HG02759 (cell line): ENCODE data around the gene RHOC.

Experiments
- ATAC-seq: cut with Tn5 transposase; IDR thresholded peaks from one replicate; pipeline ENCODE4 v1.9.1; 2021; ENCODE audit warnings: mild to moderate bottlenecking, moderate library complexity; ENCODE audit not compliant: unreplicated experiment

RHOC gene

DNA sequence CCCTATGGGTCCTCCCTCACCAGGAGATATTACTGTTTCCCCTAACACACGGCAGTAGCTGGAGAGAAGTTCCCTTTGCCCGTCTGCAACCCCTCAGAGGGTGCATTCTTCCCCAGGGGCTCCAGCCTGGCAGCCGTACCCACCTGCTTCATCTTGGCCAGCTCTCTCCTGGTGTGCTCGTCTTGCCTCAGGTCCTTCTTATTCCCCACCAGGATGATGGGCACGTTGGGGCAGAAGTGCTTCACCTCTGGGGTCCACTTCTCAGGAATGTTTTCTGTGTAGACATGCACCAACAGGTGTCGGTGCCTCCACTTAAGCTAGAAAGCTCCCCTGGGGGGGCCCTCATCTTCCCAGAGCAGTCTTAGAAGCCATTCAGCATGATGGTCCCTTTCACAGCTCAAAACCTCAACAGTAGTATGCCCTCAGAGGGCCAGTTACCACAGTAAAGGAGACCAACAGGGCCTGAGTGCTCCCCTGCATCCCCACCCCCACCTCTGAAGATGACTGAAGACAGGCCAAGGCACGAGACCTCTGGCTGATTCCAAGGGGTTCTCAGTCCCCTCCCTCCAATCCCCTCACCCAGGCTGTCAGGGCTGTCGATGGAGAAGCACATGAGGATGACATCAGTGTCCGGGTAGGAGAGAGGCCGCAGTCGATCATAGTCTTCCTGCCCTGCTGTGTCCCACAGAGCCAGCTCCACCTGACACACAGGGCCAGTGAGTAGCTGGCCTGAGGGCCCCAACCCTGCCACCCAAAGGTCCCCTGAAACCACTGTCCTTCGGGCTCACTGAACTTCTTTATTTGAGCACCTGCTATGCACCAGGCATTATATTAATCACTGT, 4.3 kb downstream of the RHOC start:
- no peak for ATAC-seq

DNA sequence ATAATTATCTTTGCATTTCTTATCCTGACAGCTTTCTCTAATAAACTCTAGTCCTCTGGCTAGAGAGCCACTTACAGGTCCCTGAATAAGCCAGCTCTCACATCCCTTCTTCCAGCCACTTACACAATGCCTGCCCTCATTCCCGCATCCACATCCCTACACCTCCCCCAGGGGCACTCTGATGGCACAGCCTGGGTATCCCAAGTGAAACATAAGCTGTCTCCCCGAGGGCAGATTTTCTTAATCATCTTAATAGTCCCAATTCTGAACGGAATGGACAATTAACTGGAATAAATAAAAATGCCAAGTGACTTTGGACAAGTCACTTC, 4.9 kb downstream of the RHOC start:
- ATAC-seq, result no peak

DNA sequence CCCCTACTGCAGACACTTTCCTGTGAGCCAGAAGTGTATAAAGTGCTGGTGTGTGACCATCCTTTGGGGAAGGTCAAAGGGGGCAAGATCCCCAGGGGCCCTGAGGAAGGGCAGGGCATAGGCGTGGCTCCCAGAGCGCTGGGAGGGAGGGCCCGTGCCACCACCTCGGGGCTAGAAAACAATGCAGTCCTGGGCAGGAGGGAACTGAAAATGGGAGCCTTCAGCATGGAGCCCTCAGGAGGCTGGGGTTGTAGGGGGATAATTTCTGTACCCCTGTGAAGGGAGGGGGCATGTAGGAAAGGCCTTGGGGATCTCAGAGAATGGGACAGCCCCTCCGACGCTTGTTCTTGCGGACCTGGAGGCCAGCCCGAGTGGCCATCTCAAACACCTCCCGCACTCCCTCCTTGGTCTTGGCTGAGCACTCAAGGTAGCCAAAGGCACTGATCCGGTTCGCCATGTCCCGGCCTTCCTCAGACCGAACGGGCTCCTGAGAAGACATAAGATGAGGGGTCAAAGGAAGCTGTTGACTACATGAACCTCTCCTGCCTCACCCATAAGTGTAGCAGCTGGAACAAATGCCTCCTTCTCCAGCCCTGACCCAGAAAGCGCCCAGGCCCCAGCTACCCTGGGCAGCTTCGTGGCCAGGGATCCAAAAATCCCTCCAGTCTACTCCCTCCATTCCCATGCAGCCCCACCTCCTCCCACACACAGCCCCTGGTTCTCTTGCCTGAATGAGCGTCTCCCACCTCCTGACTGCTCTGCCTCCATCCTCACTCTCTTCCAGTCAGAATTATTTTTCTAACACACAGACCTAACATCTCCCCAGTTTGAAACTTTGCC, 5.5 kb downstream of the RHOC start:
- ATAC-seq, result no peak

DNA sequence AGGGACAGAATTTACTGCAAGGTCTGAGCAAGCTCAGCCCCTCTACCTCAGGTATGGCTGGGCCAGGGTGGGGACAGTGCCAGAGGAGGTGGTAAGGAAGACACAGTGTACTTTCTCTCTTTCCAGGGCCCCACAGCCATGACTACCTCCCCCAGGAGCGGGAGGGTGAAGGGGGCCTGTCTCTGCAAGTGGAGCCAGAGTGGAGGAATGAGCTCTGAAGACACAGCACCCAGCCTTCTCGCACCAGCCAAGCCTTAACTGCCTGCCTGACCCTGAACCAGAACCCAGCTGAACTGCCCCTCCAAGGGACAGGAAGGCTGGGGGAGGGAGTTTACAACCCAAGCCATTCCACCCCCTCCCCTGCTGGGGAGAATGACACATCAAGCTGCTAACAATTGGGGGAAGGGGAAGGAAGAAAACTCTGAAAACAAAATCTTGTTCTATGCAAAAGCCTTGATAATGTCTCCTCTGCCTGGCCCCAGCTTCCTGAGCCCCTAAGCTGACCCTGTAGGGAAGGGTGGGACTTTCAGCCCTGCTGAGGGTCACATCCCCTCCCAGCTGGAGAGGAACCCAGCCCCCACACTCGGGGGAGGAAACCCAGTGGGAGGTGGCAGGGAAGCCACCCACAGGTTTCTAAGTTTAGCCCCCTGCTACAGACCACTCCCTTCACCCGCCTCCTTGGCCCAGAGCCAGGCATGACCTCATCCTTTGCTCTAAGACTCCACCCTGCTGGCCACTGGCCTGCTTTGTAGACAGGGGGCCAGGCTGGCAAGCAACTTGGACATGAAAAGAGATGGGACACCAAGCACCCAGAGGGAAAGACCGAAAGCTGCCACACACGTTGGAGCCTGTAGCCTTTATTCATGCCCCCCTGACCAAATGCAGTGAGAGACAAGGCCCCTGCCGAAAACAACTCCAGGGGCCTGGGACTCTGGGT, 6.4 kb downstream of the RHOC start:
- peak; percentile 54 for ATAC-seq

DNA sequence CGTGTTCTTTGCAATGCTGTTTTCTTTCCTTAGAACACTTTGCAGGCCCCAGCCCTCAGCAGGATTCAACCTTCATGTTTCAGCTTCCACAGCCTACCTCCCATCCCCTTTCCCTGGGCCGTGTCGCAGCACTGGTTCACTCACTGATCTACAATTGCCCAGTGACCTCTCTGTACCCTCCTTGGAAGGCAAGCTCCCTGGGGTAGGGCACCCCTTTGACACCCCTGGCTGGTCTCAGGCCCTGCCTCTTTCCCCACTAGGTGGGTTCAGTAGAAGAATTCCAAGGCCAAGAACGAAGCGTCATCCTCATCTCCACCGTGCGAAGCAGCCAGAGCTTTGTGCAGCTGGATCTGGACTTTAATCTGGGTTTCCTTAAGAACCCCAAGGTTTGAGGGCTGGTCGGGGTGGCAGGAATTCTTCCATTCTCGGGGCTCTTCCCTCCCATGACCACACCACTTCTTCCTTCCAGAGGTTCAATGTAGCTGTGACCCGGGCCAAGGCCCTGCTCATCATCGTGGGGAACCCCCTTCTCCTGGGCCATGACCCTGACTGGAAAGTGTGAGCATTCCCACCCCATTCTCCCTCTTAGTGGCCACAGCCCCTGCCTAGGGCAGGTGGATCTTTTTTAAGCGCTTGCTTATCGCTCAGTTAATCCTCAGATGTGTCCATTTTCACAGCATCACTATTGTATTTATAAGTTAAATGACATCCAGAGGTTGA, 7.3 kb downstream of the RHOC start:
- ATAC-seq, result no peak

DNA sequence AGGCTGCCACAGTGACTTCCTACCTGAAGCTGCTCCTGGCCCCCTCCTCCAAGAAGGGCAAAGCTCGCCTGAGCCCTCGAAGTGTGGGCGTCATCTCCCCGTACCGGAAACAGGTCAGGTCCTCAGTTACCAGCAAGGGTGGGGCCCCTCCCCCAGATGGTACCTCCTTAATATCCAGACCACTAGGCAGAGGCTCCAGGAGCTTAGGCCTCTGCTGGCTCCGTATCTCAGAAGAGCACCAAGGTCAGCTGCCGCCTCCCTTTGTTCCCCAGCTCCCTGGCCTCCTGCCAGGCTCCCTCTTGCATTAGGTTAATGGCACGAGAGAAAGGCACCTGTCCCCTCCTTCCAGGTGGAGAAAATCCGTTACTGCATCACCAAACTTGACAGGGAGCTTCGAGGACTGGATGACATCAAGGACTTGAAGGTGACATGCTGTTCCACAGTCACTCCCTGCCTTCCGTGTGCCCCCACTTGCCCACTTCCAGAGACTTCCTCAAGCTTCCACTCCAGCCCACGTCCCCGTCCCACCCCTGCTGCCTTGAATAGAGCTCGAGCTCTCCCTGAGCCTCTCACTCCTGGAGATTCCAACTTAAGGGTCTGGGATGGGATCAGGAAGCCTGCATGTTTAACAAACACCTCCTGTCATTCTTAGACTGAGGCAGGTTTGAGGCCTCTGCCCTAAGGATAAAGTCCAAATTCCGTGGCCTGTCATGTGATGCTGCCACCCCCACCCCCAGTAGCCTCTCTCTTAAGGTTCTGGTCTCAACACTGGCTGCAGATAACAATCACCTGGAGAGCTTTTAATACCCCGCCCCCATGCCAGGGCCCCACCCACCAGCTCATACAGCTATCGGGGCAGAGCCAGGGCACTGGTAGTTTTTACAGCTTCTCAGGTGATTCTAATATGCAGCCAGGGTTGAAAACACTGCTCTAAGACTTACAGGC, 8.3 kb downstream of the RHOC start:
- no peak for ATAC-seq

DNA sequence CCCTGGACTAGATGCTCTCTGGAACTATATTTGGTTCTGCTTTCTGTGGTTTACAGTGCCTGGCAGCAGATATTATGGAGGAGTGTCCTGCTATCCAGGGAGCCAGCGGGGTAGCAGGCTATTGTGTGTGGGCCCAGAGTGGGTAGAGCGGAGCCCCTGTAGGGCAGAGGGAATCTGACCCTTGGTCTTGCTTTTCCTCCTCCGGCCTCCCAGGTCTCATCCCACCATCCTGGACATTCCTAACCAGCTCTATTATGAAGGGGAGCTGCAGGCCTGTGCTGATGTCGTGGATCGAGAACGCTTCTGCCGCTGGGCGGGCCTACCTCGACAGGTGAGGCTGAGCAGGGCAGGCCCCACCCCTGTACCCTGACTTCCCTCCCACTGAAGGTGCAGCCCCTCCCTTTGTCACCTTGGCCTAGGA, 9.1 kb downstream of the RHOC start:
- no peak for ATAC-seq

DNA sequence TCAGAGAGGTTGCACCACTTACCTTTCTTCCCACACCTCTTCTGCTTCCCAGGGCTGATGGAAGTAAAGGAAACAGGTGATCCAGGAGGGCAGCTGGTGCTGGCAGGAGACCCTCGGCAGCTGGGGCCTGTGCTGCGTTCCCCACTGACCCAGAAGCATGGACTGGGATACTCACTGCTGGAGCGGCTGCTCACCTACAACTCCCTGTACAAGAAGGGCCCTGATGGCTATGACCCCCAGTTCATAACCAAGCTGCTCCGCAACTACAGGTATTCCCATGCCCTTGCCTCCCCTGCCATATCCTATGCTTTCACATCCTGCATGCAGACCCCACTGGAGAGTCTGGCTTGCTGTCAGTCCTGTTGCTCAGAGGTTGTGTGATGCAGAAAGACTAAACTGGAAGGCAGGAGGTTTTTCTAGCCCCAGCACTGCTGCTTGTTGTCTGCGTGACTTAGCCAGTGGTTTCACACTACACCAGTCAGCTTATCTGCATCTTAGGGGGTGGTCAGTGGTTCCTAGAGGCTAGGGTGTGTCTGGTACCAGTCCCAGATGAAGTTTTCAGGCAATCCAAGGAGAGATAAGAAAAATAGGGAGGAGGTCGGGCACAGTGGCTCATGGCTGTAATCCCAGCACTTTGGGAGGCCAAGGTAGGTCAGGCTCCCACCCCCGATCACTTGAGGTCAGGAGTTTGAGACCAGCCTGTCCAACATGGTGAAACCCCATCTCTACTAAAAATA, 10.2 kb downstream of the RHOC start:
- no peak for ATAC-seq

DNA sequence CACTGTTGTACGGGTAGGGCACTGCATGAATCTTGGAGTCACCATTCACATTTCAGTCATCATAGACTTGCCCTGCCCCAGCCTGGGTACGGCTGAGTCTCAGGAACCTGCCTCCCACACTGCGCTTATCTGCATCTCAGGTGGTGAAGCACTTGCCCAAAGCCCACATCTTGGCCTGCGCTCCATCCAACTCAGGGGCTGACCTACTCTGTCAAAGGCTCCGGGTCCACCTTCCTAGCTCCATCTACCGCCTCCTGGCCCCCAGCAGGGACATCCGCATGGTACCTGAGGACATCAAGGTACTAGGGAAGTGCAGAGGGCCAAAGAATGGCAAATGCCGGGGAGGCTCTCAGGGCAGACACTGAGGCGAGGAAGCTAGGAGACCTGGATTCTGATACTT, 11.7 kb downstream of the RHOC start:
- no peak for ATAC-seq

DNA sequence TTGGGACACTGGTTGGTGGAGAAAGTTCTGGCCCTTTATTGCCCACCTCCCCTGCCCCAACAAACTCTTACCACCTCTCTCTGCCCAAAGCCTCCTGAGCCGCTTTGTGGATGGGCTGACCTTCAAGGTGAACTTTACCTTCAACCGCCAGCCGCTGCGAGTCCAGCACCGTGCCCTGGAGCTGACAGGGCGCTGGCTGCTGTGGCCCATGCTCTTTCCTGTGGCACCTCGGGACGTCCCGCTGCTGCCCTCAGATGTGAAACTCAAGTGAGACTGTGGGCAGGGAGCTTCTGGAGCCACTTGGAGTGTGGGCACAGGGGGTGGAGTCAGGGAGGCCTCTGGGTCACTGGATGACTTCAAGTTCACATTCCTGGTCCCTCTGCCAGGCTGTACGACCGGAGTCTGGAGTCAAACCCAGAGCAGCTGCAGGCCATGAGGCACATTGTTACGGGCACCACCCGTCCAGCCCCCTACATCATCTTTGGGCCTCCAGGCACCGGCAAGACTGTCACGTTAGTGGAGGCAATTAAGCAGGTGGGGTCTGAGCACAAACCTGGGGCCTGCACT, 12.5 kb downstream of the RHOC start:
- ATAC-seq, result no peak

DNA sequence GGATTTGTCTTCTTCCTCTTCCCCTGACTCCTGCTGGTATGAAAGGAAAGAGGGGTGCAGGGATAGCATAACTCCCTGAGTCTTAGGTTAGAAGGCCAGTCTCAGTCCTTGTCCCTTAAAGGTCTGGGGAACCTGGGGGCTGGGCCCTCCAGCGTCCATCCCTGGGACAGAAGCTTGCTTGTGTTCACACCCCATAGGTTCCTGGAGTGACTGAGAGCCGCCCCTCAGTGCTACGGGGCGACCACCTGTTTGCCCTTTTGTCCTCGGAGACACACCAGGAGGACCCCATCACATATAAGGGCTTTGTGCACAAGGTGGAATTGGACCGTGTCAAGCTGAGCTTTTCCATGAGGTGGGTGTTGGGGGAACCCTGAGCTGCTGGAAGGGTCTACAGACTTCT, 13.1 kb downstream of the RHOC start:
- ATAC-seq, result no peak

DNA sequence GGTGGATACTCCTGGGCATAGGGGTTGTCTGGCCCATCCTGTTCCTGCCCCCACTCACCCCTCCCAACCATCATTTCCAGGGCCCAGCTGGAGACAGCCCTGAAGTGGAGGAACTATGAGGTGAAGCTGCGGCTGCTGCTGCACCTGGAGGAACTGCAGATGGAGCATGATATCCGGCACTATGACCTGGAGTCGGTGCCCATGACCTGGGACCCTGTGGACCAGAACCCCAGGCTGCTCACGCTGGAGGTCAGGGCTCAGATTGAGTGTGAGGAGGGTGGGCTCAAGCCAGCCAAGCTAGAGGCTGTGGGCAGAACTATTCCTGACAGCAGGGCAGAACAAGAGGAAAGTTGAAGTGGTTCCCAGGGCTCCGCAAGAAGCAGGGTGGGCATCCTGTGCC, 14.2 kb downstream of the RHOC start:
- ATAC-seq, result no peak

DNA sequence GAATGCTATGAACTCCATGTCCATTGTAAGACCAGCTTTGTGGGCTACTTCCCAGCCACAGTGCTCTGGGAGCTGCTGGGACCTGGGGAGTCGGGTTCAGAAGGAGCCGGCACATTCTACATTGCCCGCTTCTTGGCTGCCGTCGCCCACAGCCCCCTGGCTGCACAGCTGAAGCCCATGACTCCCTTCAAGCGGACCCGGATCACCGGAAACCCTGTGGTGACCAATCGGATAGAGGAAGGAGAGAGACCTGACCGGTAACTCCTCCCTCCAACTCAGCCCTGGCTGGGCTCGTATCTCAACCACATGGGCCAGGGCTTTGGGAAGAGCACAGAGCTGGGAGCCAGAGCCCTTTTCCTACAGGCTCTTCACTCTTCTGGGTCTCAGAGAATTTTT, 17.1 kb downstream of the RHOC start:
- no peak for ATAC-seq

DNA sequence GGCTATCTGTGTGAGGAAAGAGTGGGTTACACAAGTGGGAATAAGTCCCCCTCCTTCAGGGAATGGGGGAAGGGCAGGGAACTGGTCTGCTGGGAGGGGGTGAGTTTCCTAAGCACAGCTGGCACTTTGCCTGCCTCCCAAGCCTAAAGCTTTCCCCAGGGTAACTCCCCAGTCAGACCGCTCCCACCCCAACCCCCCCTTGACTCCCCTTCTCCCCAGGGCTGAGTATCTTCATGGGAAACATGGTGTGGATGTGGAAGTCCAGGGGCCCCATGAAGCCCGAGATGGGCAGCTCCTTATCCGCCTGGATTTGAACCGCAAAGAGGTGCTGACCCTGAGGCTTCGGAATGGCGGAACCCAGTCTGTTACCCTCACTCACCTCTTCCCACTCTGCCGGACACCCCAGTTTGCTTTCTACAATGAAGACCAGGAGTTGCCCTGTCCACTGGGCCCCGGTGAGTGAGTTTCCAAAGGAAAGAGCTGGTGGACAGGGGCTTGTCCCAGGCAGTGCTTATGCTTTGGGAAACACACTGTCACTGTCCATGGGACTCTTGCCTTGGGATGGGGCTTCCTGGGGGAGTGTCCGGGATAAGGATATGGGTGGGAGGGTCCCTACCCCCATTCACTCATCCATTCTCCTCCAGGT, 17.6 kb downstream of the RHOC start:
- no peak for ATAC-seq

DNA sequence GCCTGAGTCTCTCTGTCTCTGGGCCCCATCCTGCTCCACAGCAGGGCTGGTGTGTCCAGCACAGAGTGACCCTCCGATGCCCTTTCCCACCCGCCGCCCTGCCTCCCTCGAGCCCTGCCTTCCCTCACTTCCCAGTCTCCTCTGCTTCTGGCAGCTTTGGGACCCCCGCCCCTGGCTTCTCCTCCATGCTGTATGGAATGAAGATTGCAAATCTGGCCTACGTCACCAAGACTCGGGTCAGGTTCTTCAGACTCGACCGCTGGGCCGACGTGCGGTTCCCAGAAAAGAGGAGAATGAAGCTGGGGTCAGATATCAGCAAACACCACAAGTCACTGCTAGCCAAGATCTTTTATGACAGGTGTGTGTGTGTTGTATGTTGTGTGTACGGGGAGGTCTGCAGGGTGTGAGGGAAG, 18.1 kb downstream of the RHOC start:
- ATAC-seq, result no peak

DNA sequence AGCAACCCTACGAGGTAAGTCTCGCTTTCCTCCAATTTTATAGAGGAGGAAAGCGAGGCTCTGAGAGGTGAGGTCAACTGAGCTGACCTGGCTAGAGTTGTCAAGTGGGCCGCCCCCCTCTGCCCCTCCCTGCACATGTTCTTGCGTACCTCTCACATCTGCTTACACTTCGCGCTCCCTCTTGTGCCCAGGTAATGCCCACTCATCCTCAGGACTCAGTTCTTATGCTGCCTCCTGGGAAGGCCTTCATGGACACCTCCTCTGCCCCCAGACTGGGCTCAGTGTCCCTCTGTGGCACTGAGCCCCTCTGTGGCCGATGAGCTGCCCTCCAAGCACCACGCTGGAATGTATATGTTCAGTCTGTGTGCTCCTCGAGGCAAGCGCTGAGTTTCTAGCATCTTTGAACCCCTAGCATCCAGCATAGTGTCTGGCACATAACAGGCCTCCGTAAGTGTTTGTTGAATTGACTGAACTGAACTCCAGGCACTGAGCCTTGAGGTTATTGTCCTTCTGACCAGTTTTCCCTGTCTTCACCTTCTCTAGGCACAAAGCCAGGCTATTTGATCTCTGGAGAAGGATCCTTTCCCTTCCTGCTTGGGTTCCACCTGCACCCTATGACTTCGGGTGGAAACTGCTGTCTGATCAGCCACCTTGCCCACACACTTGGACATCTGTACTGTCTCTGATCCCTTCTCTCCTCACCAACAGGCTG, 19.0 kb downstream of the RHOC start:
- no peak for ATAC-seq

DNA sequence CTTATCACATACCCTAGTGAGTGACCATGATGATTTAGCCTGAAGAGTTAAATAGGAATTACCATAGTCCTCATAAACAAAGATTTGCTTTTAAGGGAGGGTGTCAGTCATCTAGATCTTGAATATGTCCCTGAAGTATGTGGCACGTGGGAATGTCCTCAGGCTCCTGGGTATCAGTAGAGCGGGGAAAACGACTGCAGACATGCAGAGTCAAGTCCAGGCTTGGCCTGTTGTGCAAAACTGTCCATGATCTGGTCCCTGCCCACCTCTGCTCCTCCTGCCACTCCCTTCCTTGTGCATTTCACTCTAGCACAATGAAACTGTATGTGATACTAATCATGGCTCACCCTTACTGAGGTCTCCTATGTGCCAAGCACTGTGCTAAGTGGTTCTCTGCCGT, 19.6 kb downstream of the RHOC start:
- no peak for ATAC-seq
